HCT116 (cell line): ENCODE data around the gene SPTBN4. TPM values are rescaled to one million over a fixed set of nuclear protein-coding genes. Genes with fewer than 3 reads are reported as not detected.
"Not testable (repeated sequence)": the region's sequence is repeated elsewhere in the genome, so short reads cannot be mapped to it uniquely, and the experiment has no call there.

Experiments used
- ATAC-seq: fragments of 200-7000 bp; cut with Tn5 transposase; 2 replicates; pipeline ENCODE4 v1.9.1; 2020; ENCODE audit warnings: mild to moderate bottlenecking, moderate library complexity
- BruUV-seq: library from RNA; stranded (reverse); fragments of 400-500 nt; replicated peaks from 2 replicates; lab custom pipeline; 2021; lab: Mats Ljungman, UMichigan
- CTCF ChIA-PET: fragments of 300-600 bp; sonication (Branson Sonifier 250); formaldehyde crosslinking; loops from one replicate; lab custom pipeline; 2021; ENCODE audit warnings: antibody characterized with exemption; lab: Charles Lee
- POLR2A ChIA-PET: fragments of 300-600, 350-600 bp; sonication (Branson Sonifier 250); formaldehyde crosslinking; loops from one replicate; lab custom pipeline; 2021; ENCODE audit warnings: antibody characterized with exemption; lab: Charles Lee
- RAD21 ChIA-PET, 2 experiments: fragments of 300-600 bp; sonication (Branson Sonifier 250); formaldehyde crosslinking; loops; one replicate each; lab custom pipeline; 2023; ENCODE audit warnings: low total read pairs in 2 of 2; ENCODE audit not compliant: uncharacterized antibody in 2 of 2, unreplicated experiment in 2 of 2, low non-redundant PET in 1 of 2; lab: Charles Lee
- DNase-seq: peaks from one replicate; pipeline ENCODE4 v3.0.0-alpha.2; 2010; ENCODE audit warnings: low read depth, low spot score
- H2AFZ ChIP-seq: fragments of 200-600 bp; shearing (Covaris generic), sonication (generic); 2 replicates; pipeline ENCODE4 v1.6.1; 2017; ENCODE audit warnings: low read depth, mixed run types, mixed read lengths, antibody characterized with exemption, low read length; ENCODE audit not compliant: poor library complexity, severe bottlenecking
- H3K27ac ChIP-seq: 2 replicates; pipeline ENCODE4 v1.5.1; 2012; ENCODE audit warnings: low read depth, low read length
- H3K27me3 ChIP-seq: fragments of 200-600 bp; sonication (generic); 2 replicates; pipeline ENCODE4 v1.6.1; 2016; ENCODE audit warnings: mixed run types, low read length, mixed read lengths; ENCODE audit not compliant: insufficient read depth
- H3K36me3 ChIP-seq, 2 experiments: fragments of 200-500 bp in 1 of 2; fragments of 200-600 bp in 1 of 2; sonication (Bioruptor generic) in 1 of 2; sonication (generic) in 1 of 2; 2 replicates each; pipeline versions ENCODE4 v1.5.1 to v1.6.1; 2014 to 2016; ENCODE audit warnings: low read length in 2 of 2, inconsistent platforms in 1 of 2, mixed read lengths in 1 of 2, mixed run types in 1 of 2; ENCODE audit not compliant: insufficient read depth in 2 of 2, control insufficient read depth in 1 of 2
- H3K4me1 ChIP-seq, 2 experiments: fragments of 200-600 bp in 1 of 2; sonication (generic) in 1 of 2; 2 replicates each; pipeline versions ENCODE4 v1.5.1 to v1.6.1; 2012 to 2017; ENCODE audit warnings: low read length in 2 of 2, inconsistent platforms in 1 of 2, mild to moderate bottlenecking in 1 of 2, mixed read lengths in 1 of 2, mixed run types in 1 of 2, moderate library complexity in 1 of 2; ENCODE audit not compliant: insufficient read depth in 2 of 2, control insufficient read depth in 1 of 2
- H3K4me2 ChIP-seq: fragments of 200-600 bp; sonication (generic); 2 replicates; pipeline ENCODE4 v1.6.1; 2017; ENCODE audit warnings: mixed run types, low read length, mixed read lengths
- H3K4me3 ChIP-seq, 2 experiments: fragments of 200-600 bp in 1 of 2; sonication (generic) in 1 of 2; replicated peaks in 1 of 2; 2 replicates each; pipeline ENCODE4 v1.5.1; 2011 to 2016; ENCODE audit warnings: low read length in 2 of 2, control low read depth in 1 of 2, low read depth in 1 of 2, mild to moderate bottlenecking in 1 of 2, mixed read lengths in 1 of 2, mixed run types in 1 of 2
- H3K79me2 ChIP-seq: fragments of 200-600 bp; sonication (generic); 2 replicates; pipeline ENCODE4 v1.6.1; 2017; ENCODE audit warnings: mild to moderate bottlenecking, mixed run types, low read length, moderate library complexity, mixed read lengths; ENCODE audit not compliant: insufficient read depth
- H3K9ac ChIP-seq: fragments of 200-600 bp; sonication (generic); 2 replicates; pipeline ENCODE4 v1.6.1; 2016; ENCODE audit warnings: low read length, mixed read lengths
- H3K9me2 ChIP-seq: fragments of 200-600 bp; sonication (generic), shearing (Covaris generic); 2 replicates; pipeline ENCODE4 v1.6.1; 2017; ENCODE audit warnings: mixed run types, mild to moderate bottlenecking, moderate library complexity; ENCODE audit not compliant: insufficient read depth
- H3K9me3 ChIP-seq, 2 experiments: fragments of 200-500 bp in 1 of 2; fragments of 200-600 bp in 1 of 2; sonication (Bioruptor generic) in 1 of 2; sonication (generic) in 1 of 2; 2 replicates each; pipeline ENCODE4 v1.6.1; 2014 to 2017; ENCODE audit warnings: low read length in 2 of 2, mixed read lengths in 2 of 2, inconsistent platforms in 1 of 2, low read depth in 1 of 2, mild to moderate bottlenecking in 1 of 2, mixed run types in 1 of 2, moderate library complexity in 1 of 2; ENCODE audit not compliant: control insufficient read depth in 1 of 2, insufficient read depth in 1 of 2
- H4K20me1 ChIP-seq: fragments of 200-600 bp; sonication (generic), shearing (Covaris generic); 2 replicates; pipeline ENCODE4 v1.6.1; 2017; ENCODE audit warnings: mixed run types, mild to moderate bottlenecking, moderate library complexity; ENCODE audit not compliant: insufficient read depth
- CBX3 ChIP-seq: IDR thresholded peaks from 2 replicates; pipeline ENCODE4 v1.6.1; 2012; ENCODE audit warnings: low read depth
- CEBPB ChIP-seq: IDR thresholded peaks from 2 replicates; pipeline ENCODE4 v1.6.1; 2012; ENCODE audit warnings: low read depth
- EGR1 ChIP-seq: IDR thresholded peaks from 2 replicates; pipeline ENCODE4 v1.6.1; 2012; ENCODE audit warnings: low read depth
- JUND ChIP-seq: IDR thresholded peaks from 2 replicates; pipeline ENCODE4 v1.6.1; 2012
- POLR2AphosphoS5 ChIP-seq: IDR thresholded peaks from 2 replicates; pipeline ENCODE4 v1.6.1; 2011; ENCODE audit warnings: mild to moderate bottlenecking, low read depth, low read length, moderate library complexity
- RAD21 ChIP-seq: IDR thresholded peaks from 2 replicates; pipeline ENCODE4 v1.6.1; 2012; ENCODE audit warnings: low read depth, mild to moderate bottlenecking
- SRF ChIP-seq: IDR thresholded peaks from 2 replicates; pipeline ENCODE4 v1.6.1; 2012; ENCODE audit warnings: low read depth
- intact Hi-C: fragments of 100-400 bp; cut with micrococcal nuclease; formaldehyde crosslinking; loops from 2 replicates; pipeline ENCODE4 v1.10.0; 2022
- total RNA-seq: library from RNA; stranded (reverse); gene quantifications from one replicate; pipeline ENCODE4 v1.2.1, GENCODE V29; 2021; ENCODE audit not compliant: unreplicated experiment
- TF ChIP-seq, protein P1 (sequence below): IDR thresholded peaks from 2 replicates; pipeline ENCODE4 v1.6.1; 2012
- TF ChIP-seq, protein P2 (sequence below), 3 experiments: fragments of 200-600 bp in 1 of 3; sonication (generic) in 1 of 3; IDR thresholded peaks in 2 of 3; conservative IDR thresholded peaks in 1 of 3; 2 replicates each; pipeline ENCODE4 v1.5.1; 2012 to 2017; ENCODE audit warnings: low read depth in 2 of 3, low read length in 2 of 3, antibody characterized with exemption in 1 of 3, borderline replicate concordance in 1 of 3, control low read depth in 1 of 3, mild to moderate bottlenecking in 1 of 3, mixed read lengths in 1 of 3, mixed run types in 1 of 3, moderate library complexity in 1 of 3; ENCODE audit not compliant: insufficient read depth in 1 of 3
- TF ChIP-seq, protein P3 (sequence below): IDR thresholded peaks from 2 replicates; pipeline ENCODE4 v1.6.1; 2012; ENCODE audit warnings: low read depth

SPTBN4 gene
- total RNA-seq, 1 experiment from 2014 or later = 4.6 TPM

DNA sequence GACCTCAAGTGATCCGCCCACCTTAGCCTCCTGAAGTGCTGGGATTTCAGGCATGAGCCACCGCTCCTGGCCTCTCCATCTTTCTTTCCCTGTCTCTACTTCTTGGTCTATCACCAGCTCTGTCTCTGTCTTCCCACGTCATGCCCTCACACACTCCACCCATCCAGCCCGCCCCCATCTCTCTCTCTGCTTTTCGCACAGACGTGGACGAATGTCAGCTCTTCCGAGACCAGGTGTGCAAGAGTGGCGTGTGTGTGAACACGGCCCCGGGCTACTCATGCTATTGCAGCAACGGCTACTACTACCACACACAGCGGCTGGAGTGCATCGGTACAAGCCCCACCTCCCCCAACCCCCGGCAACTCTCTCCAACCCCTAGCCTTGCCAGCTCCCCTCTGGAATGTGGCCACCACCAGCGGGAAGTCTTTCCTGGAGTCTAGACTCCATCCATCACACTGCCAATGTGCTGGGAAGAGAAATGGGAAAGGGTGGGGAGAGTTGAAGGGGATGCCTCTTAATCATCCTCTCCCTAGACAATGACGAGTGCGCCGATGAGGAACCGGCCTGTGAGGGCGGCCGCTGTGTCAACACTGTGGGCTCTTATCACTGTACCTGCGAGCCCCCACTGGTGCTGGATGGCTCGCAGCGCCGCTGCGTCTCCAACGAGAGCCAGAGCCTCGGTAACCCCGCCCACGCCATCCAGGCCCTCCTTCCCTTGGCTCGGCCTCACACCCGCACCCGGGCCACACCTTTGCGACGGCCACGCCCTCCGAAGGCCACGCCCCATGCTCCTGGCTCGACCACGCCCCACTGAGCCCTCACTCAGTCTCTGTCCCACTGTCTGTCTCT is 156.8 kb downstream of the SPTBN4 start:
- ChIA-PET RAD21 (interaction anchor here in 1 of 2 experiments (1.0 kb wide), 1 partner anchor 19 kb away, joined by 3 read pairs; no protein-coding TSS in a partner anchor), POLR2A (interaction anchor here (0.6 kb wide), 1 partner anchor 9 kb away, joined by 3 read pairs; no protein-coding TSS in a partner anchor), CTCF (interaction anchor here (0.5 to 1.2 kb wide), 2 partner anchors 83 to 318 kb away, joined by 3 to 4 read pairs; no protein-coding TSS in a partner anchor)
- no TSS peak for BruUV-seq
- H3K27ac ChIP-seq = peak overlapping the region; percentile 55
- peaks cover 33 to 41% of the 10 kb centered on the region in 2 experiments; a peak in 3 of 4 replicates for H3K36me3 ChIP-seq
- no peak overlapping the region for H2AFZ ChIP-seq
- H3K4me1 ChIP-seq = peaks cover 14 to 20% of the 10 kb centered on the region in 2 experiments
- H4K20me1 ChIP-seq = no peaks in the 10 kb centered on the region
- no peak overlapping the region for H3K4me3 ChIP-seq
- peak overlapping the region; percentile 43 for H3K9ac ChIP-seq
- intact Hi-C loops = no loop called here
- no peaks in the 10 kb centered on the region for H3K27me3 ChIP-seq
- H3K9me3 ChIP-seq = no peaks in the 10 kb centered on the region
- DNase-seq = peak; percentile 80
- H3K9me2 ChIP-seq = no peaks in the 10 kb centered on the region
- peaks cover 3% of the 10 kb centered on the region; the same call in 1 of the 2 replicates for H3K79me2 ChIP-seq
- TF ChIP-seq, protein P1, sequence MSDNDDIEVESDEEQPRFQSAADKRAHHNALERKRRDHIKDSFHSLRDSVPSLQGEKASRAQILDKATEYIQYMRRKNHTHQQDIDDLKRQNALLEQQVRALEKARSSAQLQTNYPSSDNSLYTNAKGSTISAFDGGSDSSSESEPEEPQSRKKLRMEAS = no peak
- TF ChIP-seq CEBPB (no peak), RAD21 (no peak), SRF (no peak), POLR2AphosphoS5 (peak; percentile 41), JUND (no peak), EGR1 (peak; percentile 87), CBX3 (no peak)
- TF ChIP-seq, protein P2, sequence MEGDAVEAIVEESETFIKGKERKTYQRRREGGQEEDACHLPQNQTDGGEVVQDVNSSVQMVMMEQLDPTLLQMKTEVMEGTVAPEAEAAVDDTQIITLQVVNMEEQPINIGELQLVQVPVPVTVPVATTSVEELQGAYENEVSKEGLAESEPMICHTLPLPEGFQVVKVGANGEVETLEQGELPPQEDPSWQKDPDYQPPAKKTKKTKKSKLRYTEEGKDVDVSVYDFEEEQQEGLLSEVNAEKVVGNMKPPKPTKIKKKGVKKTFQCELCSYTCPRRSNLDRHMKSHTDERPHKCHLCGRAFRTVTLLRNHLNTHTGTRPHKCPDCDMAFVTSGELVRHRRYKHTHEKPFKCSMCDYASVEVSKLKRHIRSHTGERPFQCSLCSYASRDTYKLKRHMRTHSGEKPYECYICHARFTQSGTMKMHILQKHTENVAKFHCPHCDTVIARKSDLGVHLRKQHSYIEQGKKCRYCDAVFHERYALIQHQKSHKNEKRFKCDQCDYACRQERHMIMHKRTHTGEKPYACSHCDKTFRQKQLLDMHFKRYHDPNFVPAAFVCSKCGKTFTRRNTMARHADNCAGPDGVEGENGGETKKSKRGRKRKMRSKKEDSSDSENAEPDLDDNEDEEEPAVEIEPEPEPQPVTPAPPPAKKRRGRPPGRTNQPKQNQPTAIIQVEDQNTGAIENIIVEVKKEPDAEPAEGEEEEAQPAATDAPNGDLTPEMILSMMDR (IDR thresholded peaks at IDR 0.05 in 2 of 3, conservative IDR thresholded peaks at IDR 0.05 in 1 of 3; ENCODE audit: borderline replicate concordance in 1 of 3, insufficient read depth in 1 of 3, low read depth in 2 of 3, low read length in 2 of 3) = no peak
- TF ChIP-seq, protein P3, sequence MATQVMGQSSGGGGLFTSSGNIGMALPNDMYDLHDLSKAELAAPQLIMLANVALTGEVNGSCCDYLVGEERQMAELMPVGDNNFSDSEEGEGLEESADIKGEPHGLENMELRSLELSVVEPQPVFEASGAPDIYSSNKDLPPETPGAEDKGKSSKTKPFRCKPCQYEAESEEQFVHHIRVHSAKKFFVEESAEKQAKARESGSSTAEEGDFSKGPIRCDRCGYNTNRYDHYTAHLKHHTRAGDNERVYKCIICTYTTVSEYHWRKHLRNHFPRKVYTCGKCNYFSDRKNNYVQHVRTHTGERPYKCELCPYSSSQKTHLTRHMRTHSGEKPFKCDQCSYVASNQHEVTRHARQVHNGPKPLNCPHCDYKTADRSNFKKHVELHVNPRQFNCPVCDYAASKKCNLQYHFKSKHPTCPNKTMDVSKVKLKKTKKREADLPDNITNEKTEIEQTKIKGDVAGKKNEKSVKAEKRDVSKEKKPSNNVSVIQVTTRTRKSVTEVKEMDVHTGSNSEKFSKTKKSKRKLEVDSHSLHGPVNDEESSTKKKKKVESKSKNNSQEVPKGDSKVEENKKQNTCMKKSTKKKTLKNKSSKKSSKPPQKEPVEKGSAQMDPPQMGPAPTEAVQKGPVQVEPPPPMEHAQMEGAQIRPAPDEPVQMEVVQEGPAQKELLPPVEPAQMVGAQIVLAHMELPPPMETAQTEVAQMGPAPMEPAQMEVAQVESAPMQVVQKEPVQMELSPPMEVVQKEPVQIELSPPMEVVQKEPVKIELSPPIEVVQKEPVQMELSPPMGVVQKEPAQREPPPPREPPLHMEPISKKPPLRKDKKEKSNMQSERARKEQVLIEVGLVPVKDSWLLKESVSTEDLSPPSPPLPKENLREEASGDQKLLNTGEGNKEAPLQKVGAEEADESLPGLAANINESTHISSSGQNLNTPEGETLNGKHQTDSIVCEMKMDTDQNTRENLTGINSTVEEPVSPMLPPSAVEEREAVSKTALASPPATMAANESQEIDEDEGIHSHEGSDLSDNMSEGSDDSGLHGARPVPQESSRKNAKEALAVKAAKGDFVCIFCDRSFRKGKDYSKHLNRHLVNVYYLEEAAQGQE = no peak
- H3K4me2 ChIP-seq = peak overlapping the region; percentile 55
- peak; percentile 96 for ATAC-seq

DNA sequence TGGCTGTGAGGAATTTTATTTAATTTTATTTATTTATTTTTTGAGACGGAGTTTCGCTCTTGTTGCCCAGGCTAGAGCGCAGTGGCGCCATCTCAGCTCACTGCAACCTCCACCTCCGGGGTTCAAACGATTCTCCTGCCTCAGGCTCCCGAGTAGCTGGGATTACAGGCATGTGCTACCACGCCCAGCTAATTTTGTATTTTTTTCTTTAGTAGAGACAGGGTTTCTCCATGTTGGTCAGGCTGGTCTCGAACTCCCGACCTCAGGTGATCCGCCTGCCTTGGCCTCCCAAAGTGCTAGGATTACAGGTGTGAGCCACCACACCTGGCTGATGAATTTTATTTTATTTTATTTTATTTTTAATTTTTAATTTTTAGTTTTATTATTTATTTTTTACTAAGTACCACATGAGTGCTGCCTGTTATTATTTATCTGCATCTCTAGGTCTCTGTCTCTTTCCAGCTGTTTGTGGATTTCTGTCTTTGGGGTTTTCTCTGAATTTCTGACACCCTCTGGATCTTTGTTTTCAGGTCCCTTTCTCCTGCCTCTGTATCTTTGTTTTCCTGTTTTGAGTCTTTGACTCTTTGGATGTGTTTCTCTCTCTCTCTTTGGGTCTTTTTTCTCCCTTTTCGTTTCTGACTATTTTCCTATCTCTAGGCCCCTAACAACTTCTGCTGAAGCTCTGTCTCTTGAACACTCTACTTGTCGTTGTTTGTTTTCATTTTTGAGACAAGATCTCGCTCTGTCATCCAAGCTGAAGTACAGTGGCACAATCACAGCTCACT is 157.8 kb downstream of the SPTBN4 start:
- DNase-seq, BruUV-seq, H4K20me1 ChIP-seq, H3K9me2 ChIP-seq, H3K9ac ChIP-seq, H3K9me3 ChIP-seq, intact Hi-C loops, H2AFZ ChIP-seq, H3K79me2 ChIP-seq, H3K27me3 ChIP-seq, H3K4me3 ChIP-seq: not testable (repeated sequence)
- H3K4me1 ChIP-seq = peaks cover 14 to 20% of the 10 kb centered on the region in 2 experiments
- peak; percentile 5; the same call in 1 of the 2 replicates for ATAC-seq
- ChIA-PET POLR2A (interaction anchor here (0.7 kb wide), 1 partner anchor 320 kb away, joined by 3 read pairs; no protein-coding TSS in a partner anchor), RAD21 (interaction anchor here in 1 of 2 experiments (1.0 kb wide), 1 partner anchor 20 kb away, joined by 3 read pairs; no protein-coding TSS in a partner anchor), CTCF (interaction anchor here (1.2 kb wide), 1 partner anchor 319 kb away, joined by 4 read pairs; no protein-coding TSS in a partner anchor)
- peak overlapping the region; percentile 55 for H3K4me2 ChIP-seq
- 0 out of 2 replicates have a peak overlapping the region, but pooled peaks have one; percentile 55 for H3K27ac ChIP-seq
- peaks cover 26 to 35% of the 10 kb centered on the region in 2 experiments; a peak in 3 of 4 replicates for H3K36me3 ChIP-seq
